Fibroblast of lung (primary cell): ENCODE measurements around the gene PTCH2.

Experiments
- CTCF ChIP-seq, 2 donors: IDR thresholded peaks in 1 of 2; conservative IDR thresholded peaks in 1 of 2; 1 replicate in 1 of 2; 2 replicates in 1 of 2; pipeline ENCODE4 v1.5.1; 2011 to 2012; ENCODE audit warnings: low read length in 2 of 2, control low read depth in 1 of 2, inconsistent platforms in 1 of 2, low read depth in 1 of 2, mild to moderate bottlenecking in 1 of 2
- EZH2 ChIP-seq: IDR thresholded peaks from 2 replicates; pipeline ENCODE4 v1.5.1; 2012; ENCODE audit warnings: low read length, control low read depth, mild to moderate bottlenecking; ENCODE audit errors: missing control alignments

GRCh38 chr1:44787506-44787905 lies 55.5 kb downstream of the PTCH2 start:
- TF ChIP-seq CTCF (conservative IDR thresholded peaks at IDR 0.05 in 1 of 2, IDR thresholded peaks at IDR 0.05 in 1 of 2; ENCODE audit: low read depth in 1 of 2, low read length in 2 of 2) (no peak), EZH2 (no peak)
